Embryonic facial prominence (tissue), 1 donor: ENCODE measurements around the gene CEP112.

Source experiments
- DNase-seq: peaks from one replicate; pipeline ENCODE4 v3.0.0-alpha.2; 2016; ENCODE audit errors: extremely low spot score

The CEP112 gene

GRCh38 chr17:65988451-65988850, 203.5 kb downstream of the CEP112 start:
- DNase-seq: no peak

GRCh38 chr17:65987988-65988387, 203.9 kb downstream of the CEP112 start:
- no peak for DNase-seq

GRCh38 chr17:65985571-65985970, 206.4 kb downstream of the CEP112 start:
- no peak for DNase-seq

GRCh38 chr17:65984299-65984698, 207.6 kb downstream of the CEP112 start:
- DNase-seq: no peak

- peak; percentile 62 for DNase-seq
Measured at GRCh38 chr17:65978871-65979270, 213.1 kb downstream of the CEP112 start.

GRCh38 chr17:65977041-65977440, 214.9 kb downstream of the CEP112 start:
- DNase-seq: no peak

GRCh38 chr17:65975878-65976277, 216.1 kb downstream of the CEP112 start:
- no peak for DNase-seq

- no peak for DNase-seq
Measured at GRCh38 chr17:65973237-65973636, 218.7 kb downstream of the CEP112 start.

- no peak for DNase-seq
Measured at GRCh38 chr17:65967372-65967771, 224.6 kb downstream of the CEP112 start.

GRCh38 chr17:65966072-65966695, 225.7 kb downstream of the CEP112 start:
- peak; percentile 17 for DNase-seq

- no peak for DNase-seq
Measured at GRCh38 chr17:65963179-65963578, 228.8 kb downstream of the CEP112 start.

GRCh38 chr17:65959630-65960029, 232.3 kb downstream of the CEP112 start:
- no peak for DNase-seq

GRCh38 chr17:65956814-65957213, 235.1 kb downstream of the CEP112 start:
- DNase-seq: no peak

GRCh38 chr17:65954148-65954449, 237.8 kb downstream of the CEP112 start:
- DNase-seq: no peak

- DNase-seq: no peak
Measured at GRCh38 chr17:65953316-65954147, 238.4 kb downstream of the CEP112 start.

GRCh38 chr17:65952586-65952985, 239.3 kb downstream of the CEP112 start:
- DNase-seq: no peak

- DNase-seq: no peak
Measured at GRCh38 chr17:65952015-65952414, 239.9 kb downstream of the CEP112 start.

- DNase-seq: no peak
Measured at GRCh38 chr17:65947831-65948230, 244.1 kb downstream of the CEP112 start.

- no peak for DNase-seq
Measured at GRCh38 chr17:65942592-65942991, 249.3 kb downstream of the CEP112 start.

GRCh38 chr17:65941356-65941899, 250.5 kb downstream of the CEP112 start:
- no peak for DNase-seq

GRCh38 chr17:65936013-65936412, 255.9 kb downstream of the CEP112 start:
- DNase-seq: no peak

- DNase-seq: no peak
Measured at GRCh38 chr17:65933290-65933689, 258.6 kb downstream of the CEP112 start.
